ENCODE data around the gene WFIKKN1.

DNA sequence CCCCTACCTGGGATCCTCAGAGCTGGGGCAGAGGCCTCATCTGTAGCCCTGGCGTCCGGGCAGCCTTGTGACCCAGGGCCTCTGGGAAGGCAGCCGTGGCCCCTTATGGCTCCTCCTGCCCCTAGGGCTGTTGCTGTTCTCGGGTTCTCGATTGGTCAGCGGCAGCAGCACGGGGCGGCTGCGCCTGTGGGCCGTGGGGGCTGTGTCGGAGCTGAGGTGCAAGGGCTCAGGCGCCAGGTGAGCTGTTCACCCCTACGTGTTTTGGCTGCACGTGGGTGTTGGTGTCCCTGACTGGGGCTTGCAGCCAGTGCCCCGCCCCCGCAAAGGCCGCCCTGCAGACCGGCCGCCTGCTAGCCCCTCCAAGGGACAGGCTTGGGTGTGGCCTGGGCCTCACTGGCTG, 31.3 kb downstream of the WFIKKN1 start:
- TF ChIP-seq, protein P1, sequence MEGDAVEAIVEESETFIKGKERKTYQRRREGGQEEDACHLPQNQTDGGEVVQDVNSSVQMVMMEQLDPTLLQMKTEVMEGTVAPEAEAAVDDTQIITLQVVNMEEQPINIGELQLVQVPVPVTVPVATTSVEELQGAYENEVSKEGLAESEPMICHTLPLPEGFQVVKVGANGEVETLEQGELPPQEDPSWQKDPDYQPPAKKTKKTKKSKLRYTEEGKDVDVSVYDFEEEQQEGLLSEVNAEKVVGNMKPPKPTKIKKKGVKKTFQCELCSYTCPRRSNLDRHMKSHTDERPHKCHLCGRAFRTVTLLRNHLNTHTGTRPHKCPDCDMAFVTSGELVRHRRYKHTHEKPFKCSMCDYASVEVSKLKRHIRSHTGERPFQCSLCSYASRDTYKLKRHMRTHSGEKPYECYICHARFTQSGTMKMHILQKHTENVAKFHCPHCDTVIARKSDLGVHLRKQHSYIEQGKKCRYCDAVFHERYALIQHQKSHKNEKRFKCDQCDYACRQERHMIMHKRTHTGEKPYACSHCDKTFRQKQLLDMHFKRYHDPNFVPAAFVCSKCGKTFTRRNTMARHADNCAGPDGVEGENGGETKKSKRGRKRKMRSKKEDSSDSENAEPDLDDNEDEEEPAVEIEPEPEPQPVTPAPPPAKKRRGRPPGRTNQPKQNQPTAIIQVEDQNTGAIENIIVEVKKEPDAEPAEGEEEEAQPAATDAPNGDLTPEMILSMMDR (IDR thresholded peaks at IDR 0.05): no peak
- no peak for TF ChIP-seq POLR2A (IDR thresholded peaks at IDR 0.05)
